ENCODE results near the gene PRMT5. TPM values are rescaled to one million over a fixed set of nuclear protein-coding genes. Genes with fewer than 3 reads are reported as not detected.
"Not testable (repeated sequence)": the region's sequence is repeated elsewhere in the genome, so short reads cannot be mapped to it uniquely, and the experiment has no call there.

The PRMT5 gene
- total and polyA plus RNA-seq, 9 donors: 41.8 to 85.2 (median 69.1) TPM

GRCh38 chr14:22919601-22919921 is 9.6 kb downstream of the PRMT5 start:
- H3K27me3 ChIP-seq (ENCODE audit: control insufficient read depth, insufficient read depth, low read length): no peaks in the 10 kb centered on the region
- H3K36me3 ChIP-seq (ENCODE audit: control insufficient read depth, insufficient read depth, low read length): peaks cover 52% of the 10 kb centered on the region
- 2% methylated on average over 7 of the region's 10 CpGs for WGBS (ENCODE audit: insufficient coverage)
- peak overlapping the region; percentile 93 for H3K27ac ChIP-seq (ENCODE audit: low read length)
- H3K4me1 ChIP-seq (ENCODE audit: control insufficient read depth, insufficient read depth, low read length): peaks cover 12% of the 10 kb centered on the region
- no peaks in the 10 kb centered on the region for H3K9me3 ChIP-seq (replicated peaks; ENCODE audit: control insufficient read depth, low read depth, low read length)
- DNase-seq: no peak
- peak overlapping the region; percentile 41 for H3K4me3 ChIP-seq (ENCODE audit: low read length)

GRCh38 chr14:22918804-22919600 is 10.2 kb downstream of the PRMT5 start, which contains the start of gene RBM23:
Gene RBM23, minus strand, starts transcription at chr14:22919149.
- Histone ChIP-seq H3K36me3 (ENCODE audit: control insufficient read depth, insufficient read depth, low read length) (peaks cover 46% of the 10 kb centered on the region), H3K27me3 (ENCODE audit: control insufficient read depth, insufficient read depth, low read length) (no peaks in the 10 kb centered on the region), H3K4me1 (ENCODE audit: control insufficient read depth, insufficient read depth, low read length) (peaks cover 12% of the 10 kb centered on the region), H3K4me3 (ENCODE audit: low read length) (peak within 1 kb of the TSS; percentile 96), H3K27ac (ENCODE audit: low read length) (peak within 1 kb of the TSS; percentile 100), H3K9me3 (replicated peaks; ENCODE audit: control insufficient read depth, low read depth, low read length) (no peaks in the 10 kb centered on the region)
- under 1% methylated on average over 37 of the region's 46 CpGs for WGBS (ENCODE audit: insufficient coverage)
- DNase-seq: peak; percentile 100

DNA sequence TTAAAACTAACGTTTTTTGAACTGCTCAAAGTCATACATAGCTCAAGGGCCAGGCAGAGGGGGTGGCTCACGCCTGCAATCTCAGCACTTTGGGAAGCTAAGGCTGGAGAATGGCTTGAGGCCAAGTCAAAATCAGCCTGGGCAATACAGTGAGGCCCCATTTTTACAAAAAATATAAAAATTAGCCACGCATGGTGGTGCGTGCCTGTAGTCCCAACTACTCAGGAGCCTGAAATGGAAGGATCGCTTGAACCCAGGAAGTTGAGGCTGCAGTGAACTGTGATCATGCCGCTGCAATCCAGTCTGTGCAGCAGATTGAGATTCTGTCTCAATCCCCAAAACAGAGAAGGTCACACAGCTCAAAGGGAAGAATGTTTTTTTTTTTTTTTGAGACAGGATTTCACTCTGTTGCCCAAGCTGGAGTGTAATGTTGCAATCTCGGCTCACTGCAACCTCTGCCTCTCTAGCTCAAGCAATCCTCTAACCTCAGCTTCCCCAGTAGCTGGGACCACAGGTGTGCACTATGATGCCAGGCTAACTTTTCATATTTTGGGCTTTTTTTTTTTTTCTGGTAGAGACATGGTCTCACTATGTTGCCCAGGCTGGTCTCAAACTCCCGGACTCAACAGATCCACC is 13.2 kb downstream of the PRMT5 start:
- DNase-seq: no peak
- Histone ChIP-seq H3K36me3 (ENCODE audit: control insufficient read depth, insufficient read depth, low read length) (peaks cover 20% of the 10 kb centered on the region), H3K27me3 (ENCODE audit: control insufficient read depth, insufficient read depth, low read length) (no peaks in the 10 kb centered on the region), H3K9me3 (replicated peaks; ENCODE audit: control insufficient read depth, low read depth, low read length) (no peaks in the 10 kb centered on the region), H3K27ac (ENCODE audit: low read length) (no peak overlapping the region), H3K4me1 (ENCODE audit: control insufficient read depth, insufficient read depth, low read length) (peaks cover 12% of the 10 kb centered on the region), H3K4me3 (ENCODE audit: low read length) (no peak overlapping the region)
- 80% methylated on average over 4 of the region's 8 CpGs for WGBS (ENCODE audit: insufficient coverage)

DNA sequence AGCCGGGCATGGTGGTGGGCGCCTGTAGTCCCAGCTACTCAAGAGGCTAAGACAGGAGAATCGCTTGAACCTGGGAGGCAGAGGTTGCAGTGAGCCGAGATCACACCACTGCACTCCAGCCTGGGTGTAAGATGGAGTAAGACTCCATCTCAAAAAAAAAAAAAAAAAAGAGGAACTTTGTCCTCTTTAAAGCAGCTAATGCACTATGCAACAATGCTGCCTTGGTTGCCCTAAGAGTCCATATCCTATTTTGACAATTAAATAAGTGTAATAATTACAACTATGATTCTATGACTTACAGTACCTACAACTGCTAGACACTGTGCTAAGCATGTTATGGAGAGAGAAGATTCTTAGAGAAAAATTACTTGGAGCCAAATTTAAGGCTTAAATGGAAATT is 14.3 kb downstream of the PRMT5 start:
- peaks cover 12% of the 10 kb centered on the region for H3K4me1 ChIP-seq (ENCODE audit: control insufficient read depth, insufficient read depth, low read length)
- H3K9me3 ChIP-seq (replicated peaks; ENCODE audit: control insufficient read depth, low read depth, low read length); H3K4me3 ChIP-seq (ENCODE audit: low read length); DNase-seq; H3K27ac ChIP-seq (ENCODE audit: low read length); H3K27me3 ChIP-seq (ENCODE audit: control insufficient read depth, insufficient read depth, low read length): not testable (repeated sequence)
- H3K36me3 ChIP-seq (ENCODE audit: control insufficient read depth, insufficient read depth, low read length): peaks cover 17% of the 10 kb centered on the region
- no CpG with 5 or more reads among the region's 4 CpGs for WGBS (ENCODE audit: insufficient coverage)

GRCh38 chr14:22910916-22911315 is 18.3 kb downstream of the PRMT5 start:
- Histone ChIP-seq H3K36me3 (ENCODE audit: control insufficient read depth, insufficient read depth, low read length) (peaks cover 38% of the 10 kb centered on the region), H3K4me1 (ENCODE audit: control insufficient read depth, insufficient read depth, low read length) (no peaks in the 10 kb centered on the region), H3K27ac (ENCODE audit: low read length) (no peak overlapping the region), H3K9me3 (replicated peaks; ENCODE audit: control insufficient read depth, low read depth, low read length) (no peaks in the 10 kb centered on the region), H3K4me3 (ENCODE audit: low read length) (no peak overlapping the region), H3K27me3 (ENCODE audit: control insufficient read depth, insufficient read depth, low read length) (no peaks in the 10 kb centered on the region)
- DNase-seq: no peak
- no CpG with 5 or more reads among the region's 5 CpGs for WGBS (ENCODE audit: insufficient coverage)

- no peak overlapping the region for H3K27ac ChIP-seq (ENCODE audit: low read length)
- H3K4me1 ChIP-seq (ENCODE audit: control insufficient read depth, insufficient read depth, low read length): no peaks in the 10 kb centered on the region
- no peak overlapping the region for H3K4me3 ChIP-seq (ENCODE audit: low read length)
- 89% methylated on average over 7 of the region's 8 CpGs for WGBS (ENCODE audit: insufficient coverage)
- no peaks in the 10 kb centered on the region for H3K9me3 ChIP-seq (replicated peaks; ENCODE audit: control insufficient read depth, low read depth, low read length)
- no peaks in the 10 kb centered on the region for H3K27me3 ChIP-seq (ENCODE audit: control insufficient read depth, insufficient read depth, low read length)
- peaks cover 58% of the 10 kb centered on the region for H3K36me3 ChIP-seq (ENCODE audit: control insufficient read depth, insufficient read depth, low read length)
- no peak for DNase-seq
Measured at GRCh38 chr14:22908601-22909000, 20.6 kb downstream of the PRMT5 start.

DNA sequence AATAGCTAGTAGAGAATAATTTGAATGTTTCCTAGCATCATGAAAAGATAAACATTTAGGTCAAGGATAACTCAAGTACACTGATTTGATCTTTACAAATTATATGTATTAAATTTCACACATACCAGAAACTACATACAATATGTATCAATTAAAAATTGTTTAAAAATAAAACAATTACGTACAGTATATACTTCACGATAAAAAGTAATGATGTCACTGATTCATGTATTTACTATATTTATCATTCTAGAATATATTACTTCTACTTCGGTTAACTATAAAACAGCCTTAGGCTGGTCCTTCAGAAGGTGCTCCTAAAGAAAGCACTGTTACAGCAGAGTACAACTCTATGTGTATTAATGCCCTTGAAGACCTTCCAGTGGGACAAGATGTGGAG is 21.7 kb downstream of the PRMT5 start:
- H3K4me1 ChIP-seq (ENCODE audit: control insufficient read depth, insufficient read depth, low read length): no peaks in the 10 kb centered on the region
- no peaks in the 10 kb centered on the region for H3K27me3 ChIP-seq (ENCODE audit: control insufficient read depth, insufficient read depth, low read length)
- H3K4me3 ChIP-seq (ENCODE audit: low read length): no peak overlapping the region
- no CpG with 5 or more reads among the region's 3 CpGs for WGBS (ENCODE audit: insufficient coverage)
- H3K9me3 ChIP-seq (replicated peaks; ENCODE audit: control insufficient read depth, low read depth, low read length): no peaks in the 10 kb centered on the region
- no peak overlapping the region for H3K27ac ChIP-seq (ENCODE audit: low read length)
- peaks cover 67% of the 10 kb centered on the region for H3K36me3 ChIP-seq (ENCODE audit: control insufficient read depth, insufficient read depth, low read length)
- DNase-seq: no peak

GRCh38 chr14:22906073-22906472 is 23.1 kb downstream of the PRMT5 start:
- 97% methylated on average over 19 of the region's 20 CpGs for WGBS (ENCODE audit: insufficient coverage)
- Histone ChIP-seq H3K4me1 (ENCODE audit: control insufficient read depth, insufficient read depth, low read length) (no peaks in the 10 kb centered on the region), H3K36me3 (ENCODE audit: control insufficient read depth, insufficient read depth, low read length) (peaks cover 81% of the 10 kb centered on the region), H3K27me3 (ENCODE audit: control insufficient read depth, insufficient read depth, low read length) (no peaks in the 10 kb centered on the region), H3K9me3 (replicated peaks; ENCODE audit: control insufficient read depth, low read depth, low read length) (no peaks in the 10 kb centered on the region), H3K27ac (ENCODE audit: low read length) (no peak overlapping the region), H3K4me3 (ENCODE audit: low read length) (no peak overlapping the region)
- no peak for DNase-seq

- Histone ChIP-seq H3K27me3 (ENCODE audit: control insufficient read depth, insufficient read depth, low read length) (no peaks in the 10 kb centered on the region), H3K4me1 (ENCODE audit: control insufficient read depth, insufficient read depth, low read length) (no peaks in the 10 kb centered on the region), H3K36me3 (ENCODE audit: control insufficient read depth, insufficient read depth, low read length) (peaks cover 84% of the 10 kb centered on the region), H3K27ac (ENCODE audit: low read length) (no peak overlapping the region), H3K9me3 (replicated peaks; ENCODE audit: control insufficient read depth, low read depth, low read length) (no peaks in the 10 kb centered on the region), H3K4me3 (ENCODE audit: low read length) (no peak overlapping the region)
- 88% methylated on average over 4 of the region's 4 CpGs for WGBS (ENCODE audit: insufficient coverage)
- no peak for DNase-seq
Measured at GRCh38 chr14:22905627-22906026, 23.5 kb downstream of the PRMT5 start.

DNA sequence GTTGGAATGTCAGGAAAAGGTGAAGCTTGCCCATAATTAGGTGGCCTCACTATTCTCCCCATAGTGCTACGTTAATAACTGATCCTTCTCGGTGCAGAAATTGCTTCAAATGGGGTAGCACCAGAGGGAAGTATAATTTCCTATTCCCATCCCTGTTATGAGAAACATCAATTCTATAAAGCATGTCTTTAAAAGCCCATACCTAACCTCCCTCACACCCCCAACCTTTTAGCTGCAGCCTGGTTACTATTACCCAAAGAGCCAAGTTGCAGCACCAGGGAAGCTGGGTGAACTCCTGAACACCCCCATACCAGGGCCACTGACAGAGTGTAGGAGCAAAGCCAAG is 25.5 kb downstream of the PRMT5 start:
- peaks cover 86% of the 10 kb centered on the region for H3K36me3 ChIP-seq (ENCODE audit: control insufficient read depth, insufficient read depth, low read length)
- H3K27ac ChIP-seq (ENCODE audit: low read length): no peak overlapping the region
- 100% methylated on average over 1 of the region's 2 CpGs for WGBS (ENCODE audit: insufficient coverage)
- H3K4me3 ChIP-seq (ENCODE audit: low read length): no peak overlapping the region
- no peaks in the 10 kb centered on the region for H3K4me1 ChIP-seq (ENCODE audit: control insufficient read depth, insufficient read depth, low read length)
- H3K9me3 ChIP-seq (replicated peaks; ENCODE audit: control insufficient read depth, low read depth, low read length): no peaks in the 10 kb centered on the region
- H3K27me3 ChIP-seq (ENCODE audit: control insufficient read depth, insufficient read depth, low read length): no peaks in the 10 kb centered on the region
- DNase-seq: no peak

Measured in muscle of leg (tissue), 11 donors.